VCaP (cell line): Measurements from ENCODE around the gene BACE2.
A peak's percentile ranks its signal among the peaks of the same experiment; 100 is the strongest.

Experiments used
- H3K27ac ChIP-seq: fragments of 450-650 bp; 2 replicates; pipeline ENCODE4 v1.5.1; 2017
- TF ChIP-seq, protein P1 (sequence below): fragments of 450-650 bp; conservative IDR thresholded peaks from 2 replicates; pipeline ENCODE4 v1.5.1; 2017; ENCODE audit warnings: mild to moderate bottlenecking, moderate library complexity

The BACE2 gene

DNA sequence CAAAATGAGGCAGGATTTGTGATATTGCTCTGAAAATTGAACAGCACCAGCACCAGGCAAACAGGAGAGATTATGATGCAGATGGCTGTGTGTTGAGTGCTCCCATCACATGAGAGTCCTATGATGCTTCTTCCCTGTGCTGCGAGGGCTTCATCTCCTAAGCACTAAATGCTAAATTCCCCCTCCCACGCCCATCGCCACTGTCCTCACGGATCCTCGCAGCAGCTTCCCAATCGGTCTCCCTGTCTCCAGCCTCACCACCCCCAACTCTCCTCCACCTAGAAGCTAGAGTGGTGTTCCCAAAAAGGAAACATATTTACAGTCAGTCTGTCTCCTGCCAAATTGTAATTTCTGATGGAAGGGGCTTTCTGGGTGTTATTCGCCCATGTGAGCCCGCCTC, 4.9 kb upstream of the BACE2 start:
- TF ChIP-seq, protein P1, sequence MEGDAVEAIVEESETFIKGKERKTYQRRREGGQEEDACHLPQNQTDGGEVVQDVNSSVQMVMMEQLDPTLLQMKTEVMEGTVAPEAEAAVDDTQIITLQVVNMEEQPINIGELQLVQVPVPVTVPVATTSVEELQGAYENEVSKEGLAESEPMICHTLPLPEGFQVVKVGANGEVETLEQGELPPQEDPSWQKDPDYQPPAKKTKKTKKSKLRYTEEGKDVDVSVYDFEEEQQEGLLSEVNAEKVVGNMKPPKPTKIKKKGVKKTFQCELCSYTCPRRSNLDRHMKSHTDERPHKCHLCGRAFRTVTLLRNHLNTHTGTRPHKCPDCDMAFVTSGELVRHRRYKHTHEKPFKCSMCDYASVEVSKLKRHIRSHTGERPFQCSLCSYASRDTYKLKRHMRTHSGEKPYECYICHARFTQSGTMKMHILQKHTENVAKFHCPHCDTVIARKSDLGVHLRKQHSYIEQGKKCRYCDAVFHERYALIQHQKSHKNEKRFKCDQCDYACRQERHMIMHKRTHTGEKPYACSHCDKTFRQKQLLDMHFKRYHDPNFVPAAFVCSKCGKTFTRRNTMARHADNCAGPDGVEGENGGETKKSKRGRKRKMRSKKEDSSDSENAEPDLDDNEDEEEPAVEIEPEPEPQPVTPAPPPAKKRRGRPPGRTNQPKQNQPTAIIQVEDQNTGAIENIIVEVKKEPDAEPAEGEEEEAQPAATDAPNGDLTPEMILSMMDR: no peak
- peak overlapping the region; percentile 94 for H3K27ac ChIP-seq

DNA sequence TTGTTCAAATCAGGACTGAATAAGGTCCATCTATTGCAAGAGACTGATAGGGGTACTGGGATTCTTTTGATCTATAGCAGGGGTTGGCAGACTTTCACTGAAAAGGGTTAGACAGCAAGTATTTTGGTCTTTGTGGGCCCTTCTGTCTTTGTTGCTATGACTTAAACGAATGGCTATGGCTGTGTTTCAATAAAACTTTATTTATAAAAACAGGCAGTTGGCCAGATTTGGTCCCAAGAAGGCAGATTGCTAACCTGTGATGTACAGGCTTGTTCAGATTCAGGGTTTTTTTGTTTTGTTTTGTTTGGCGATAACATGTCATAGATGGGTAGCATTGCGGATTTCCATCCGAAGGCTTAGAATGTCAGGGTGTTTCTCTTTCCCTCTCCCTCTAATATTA, 3.9 kb upstream of the BACE2 start:
- peak overlapping the region; percentile 94 for H3K27ac ChIP-seq
- TF ChIP-seq, protein P1: no peak

DNA sequence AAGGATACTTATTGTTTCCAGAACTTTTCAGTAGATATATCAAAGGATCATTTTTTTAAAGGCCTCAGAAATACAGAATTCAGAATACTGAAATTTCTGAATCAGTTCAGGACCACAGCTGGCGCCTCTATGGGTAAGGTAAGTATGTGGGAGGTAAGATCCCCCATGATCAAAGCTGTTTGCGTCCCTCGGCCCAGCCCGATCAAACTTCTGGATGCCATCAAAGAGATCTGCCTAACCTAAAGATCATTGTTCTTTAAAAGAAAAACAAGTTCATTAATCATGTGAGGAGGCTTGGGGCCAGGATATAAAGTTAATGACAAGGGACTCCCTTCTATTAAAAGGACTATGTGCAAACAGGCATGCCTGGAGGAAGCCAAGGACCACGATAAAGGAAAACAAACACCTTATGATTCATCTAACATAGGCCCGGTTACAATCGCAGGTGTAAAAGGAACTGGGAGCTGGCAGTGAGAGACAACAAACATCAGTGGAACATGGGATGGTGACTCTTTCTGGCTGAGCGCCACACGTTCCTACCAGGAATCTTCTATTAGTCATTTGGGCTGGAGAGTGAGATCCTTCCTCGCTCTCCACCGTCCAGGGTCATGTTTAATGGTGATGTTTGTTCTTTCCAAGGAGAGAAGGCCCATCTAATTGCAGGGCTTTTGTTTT, 2.8 kb upstream of the BACE2 start:
- peak overlapping the region; percentile 94 for H3K27ac ChIP-seq
- TF ChIP-seq, protein P1: no peak

DNA sequence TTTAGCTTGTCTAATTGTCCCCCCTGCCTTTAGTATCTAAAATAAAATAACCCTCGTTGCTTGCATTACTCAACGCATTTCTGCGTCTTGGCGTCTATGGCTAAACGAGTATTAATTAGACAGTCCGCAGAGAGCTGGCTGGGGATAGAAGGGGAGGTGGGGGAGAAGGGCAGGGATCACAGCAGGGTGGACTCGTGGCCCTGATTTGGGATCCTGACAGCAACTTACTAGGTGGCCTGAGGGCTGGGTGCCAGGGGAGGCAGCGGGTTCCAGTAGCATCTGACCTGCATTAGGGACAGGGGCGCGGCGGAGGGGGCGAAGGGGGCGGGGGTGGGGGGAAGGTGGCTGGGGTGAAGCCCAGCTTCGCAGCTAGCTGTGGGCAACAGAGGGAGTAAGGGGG, 1.1 kb upstream of the BACE2 start:
- H3K27ac ChIP-seq: peak overlapping the region; percentile 94
- TF ChIP-seq, protein P1: no peak

DNA sequence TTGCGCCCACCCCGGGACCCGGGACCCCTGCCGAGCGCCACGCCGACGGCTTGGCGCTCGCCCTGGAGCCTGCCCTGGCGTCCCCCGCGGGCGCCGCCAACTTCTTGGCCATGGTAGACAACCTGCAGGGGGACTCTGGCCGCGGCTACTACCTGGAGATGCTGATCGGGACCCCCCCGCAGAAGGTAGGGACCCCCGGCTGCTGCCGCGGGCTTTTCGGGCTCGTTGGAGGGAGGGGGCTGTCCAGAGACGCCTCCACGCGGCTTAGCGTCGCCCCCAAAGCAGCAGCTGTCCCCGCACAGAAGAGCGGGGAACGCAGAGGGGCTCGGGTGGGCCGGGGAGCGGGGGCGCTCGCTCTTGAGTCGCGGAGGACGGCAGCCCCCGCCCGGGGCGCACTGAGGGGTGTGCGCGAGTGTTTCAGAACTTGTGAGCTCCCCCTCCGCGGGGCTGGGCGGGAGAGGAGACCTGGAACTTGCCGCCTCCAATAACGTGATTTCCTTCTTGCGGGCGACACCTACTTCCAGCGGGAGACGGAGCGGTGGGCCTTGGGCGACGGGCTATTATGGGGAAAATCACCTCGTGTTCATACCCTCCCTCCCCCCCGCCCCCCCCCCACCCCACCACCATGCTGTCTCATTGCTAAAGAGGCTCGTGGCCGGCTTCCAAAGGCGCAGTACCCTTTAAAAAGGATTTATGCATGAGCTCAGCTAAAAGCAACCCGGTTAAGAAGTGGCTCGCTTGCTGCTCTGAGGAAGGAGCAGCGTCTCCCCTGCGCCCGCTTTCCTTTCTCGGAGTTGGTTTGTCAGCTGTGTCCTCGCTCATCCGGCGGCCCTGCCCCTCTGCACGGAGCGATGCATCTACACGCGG, 664 bp downstream of the BACE2 start:
- H3K27ac ChIP-seq: peak overlapping the region; percentile 94
- TF ChIP-seq, protein P1: no peak

DNA sequence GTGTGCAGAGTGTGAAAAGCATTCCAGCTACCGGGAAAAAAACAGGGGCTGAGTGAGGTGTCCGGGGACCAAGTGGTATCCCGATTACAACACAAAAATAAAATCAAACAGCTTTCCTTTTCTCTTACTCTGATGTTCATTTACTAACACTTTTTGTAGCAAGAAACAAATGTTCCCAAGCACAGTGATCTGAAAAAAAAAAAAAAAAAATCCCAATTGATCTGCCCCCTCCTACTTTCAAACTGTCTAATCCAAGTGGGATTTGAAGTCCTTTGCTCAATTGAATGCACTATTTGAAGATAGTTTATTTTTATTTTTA, 1.3 kb downstream of the BACE2 start:
- TF ChIP-seq, protein P1: no peak
- H3K27ac ChIP-seq: peak overlapping the region; percentile 94

DNA sequence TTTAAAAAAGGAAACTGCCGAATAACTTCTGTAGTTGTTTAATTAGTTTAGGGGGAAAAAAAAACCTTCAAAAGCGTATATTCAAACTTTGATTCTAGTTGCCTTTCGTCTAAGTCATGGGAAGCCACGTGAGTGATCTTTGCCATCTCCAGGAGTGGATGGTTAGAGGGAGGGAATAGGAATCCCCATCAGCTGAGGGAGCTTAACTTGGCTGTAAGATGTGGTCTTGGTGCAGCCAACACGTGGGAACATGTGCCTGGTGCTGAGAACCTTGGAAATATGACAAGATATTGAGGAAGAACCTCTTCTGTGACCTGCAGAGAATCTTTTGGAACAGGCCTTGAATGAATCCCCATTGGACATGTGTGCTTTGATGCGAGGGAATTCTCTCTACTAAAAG, 1.7 kb downstream of the BACE2 start:
- H3K27ac ChIP-seq: peak overlapping the region; percentile 94
- TF ChIP-seq, protein P1: no peak
